Spleen (tissue), 11 donors: ENCODE results near the gene GRIN3B. TPM values are rescaled to one million over a fixed set of nuclear protein-coding genes. Genes with fewer than 3 reads are reported as not detected.
"Not testable (repeated sequence)": the region's sequence is repeated elsewhere in the genome, so short reads cannot be mapped to it uniquely, and the experiment has no call there.

Experiments used
- DNase-seq: peaks from one replicate; pipeline ENCODE4 v3.0.0-alpha.2; 2020
- H3K27ac ChIP-seq, 8 donors: fragments of 200-600 bp; sonication (generic) in 7 of 8; 1 replicate in 4 of 8; 2 replicates in 4 of 8; pipeline versions ENCODE4 v1.5.0 to v1.8.0; 2016 to 2021; ENCODE audit warnings: inconsistent platforms in 4 of 8, mild to moderate bottlenecking in 4 of 8, moderate library complexity in 1 of 8
- H3K27me3 ChIP-seq, 7 donors: fragments of 200-600 bp; sonication (generic) in 6 of 7; replicated peaks in 1 of 7; 1 replicate in 4 of 7; 2 replicates in 3 of 7; pipeline versions ENCODE4 v1.5.0 to v1.8.0; 2016 to 2021; ENCODE audit warnings: inconsistent platforms in 3 of 7, mild to moderate bottlenecking in 1 of 7
- H3K36me3 ChIP-seq, 6 donors: fragments of 200-600 bp; sonication (generic) in 5 of 6; 1 replicate in 4 of 6; 2 replicates in 2 of 6; pipeline versions ENCODE4 v1.5.0 to v1.8.0; 2016 to 2021; ENCODE audit warnings: inconsistent platforms in 2 of 6
- H3K4me1 ChIP-seq, 6 donors: fragments of 200-600 bp; sonication (generic) in 5 of 6; 1 replicate in 3 of 6; 2 replicates in 3 of 6; pipeline versions ENCODE4 v1.5.0 to v1.8.0; 2016 to 2021; ENCODE audit warnings: inconsistent platforms in 3 of 6
- H3K4me3 ChIP-seq, 8 donors: fragments of 200-600 bp; sonication (generic) in 7 of 8; 1 replicate in 4 of 8; 2 replicates in 4 of 8; pipeline versions ENCODE4 v1.5.0 to v1.8.0; 2016 to 2021; ENCODE audit warnings: inconsistent platforms in 4 of 8, mild to moderate bottlenecking in 4 of 8, moderate library complexity in 2 of 8
- H3K9me3 ChIP-seq, 8 donors: fragments of 200-600 bp; sonication (generic) in 7 of 8; 1 replicate in 4 of 8; 2 replicates in 4 of 8; pipeline versions ENCODE4 v1.5.0 to v1.8.0; 2016 to 2021; ENCODE audit warnings: inconsistent platforms in 4 of 8
- POLR2A ChIP-seq, 3 donors: fragments of 450-650 bp; IDR thresholded peaks; one replicate each; pipeline ENCODE4 v1.5.1; 2017; ENCODE audit warnings: antibody characterized with exemption in 3 of 3, mild to moderate bottlenecking in 1 of 3
- POLR2AphosphoS5 ChIP-seq, 3 donors: sonication (generic); formaldehyde crosslinking; IDR thresholded peaks; one replicate each; pipeline ENCODE4 v1.5.1; 2017; ENCODE audit warnings: antibody characterized with exemption in 3 of 3
- WGBS, 5 donors: extraction: QIAGEN DNeasy Blood & Tissue Kit in 3 of 5; methylation state at CpG; one replicate each; pipeline versions ENCODE4 v1.1.5 to v1.1.7; 2013 to 2018; 5-methylcytosine and 5-hydroxymethylcytosine counted together
- intact Hi-C: fragments of 100-400 bp; cut with DNase I; formaldehyde crosslinking; loops from one replicate; pipeline ENCODE4 v1.15.0; 2023; ENCODE audit warnings: low total_unique reads
- polyA plus RNA-seq, 3 donors: library from polyadenylated mRNA; stranded (reverse); fragments of 200-250 nt; gene quantifications; one replicate each; pipeline ENCODE4 v1.2.1, GENCODE V29; 2013
- total RNA-seq, 7 donors: library from RNA; depleted of rRNA in 3 of 7; stranded (reverse); fragments of >200 nt in 3 of 7; fragmentation: NEBNext Ultra II Directional in 4 of 7; extraction: Animal tissue kit (Norgen Biotek cat#: 25700) in 4 of 7; gene quantifications; one replicate each; pipeline versions ENCODE4 v1.1.0 to v1.2.1, GENCODE V29; 2016 to 2021
- TF ChIP-seq, protein P1 (sequence below), 11 experiments: fragments of 200-600 bp in 7 of 11; fragments of 450-650 bp in 4 of 11; sonication (generic) in 4 of 11; IDR thresholded peaks in 8 of 11; conservative IDR thresholded peaks in 3 of 11; 1 replicate in 7 of 11; 2 replicates in 4 of 11; pipeline versions ENCODE4 v1.4.0 to v1.8.0; 2016 to 2021; ENCODE audit warnings: antibody characterized with exemption in 11 of 11, inconsistent platforms in 4 of 11, mild to moderate bottlenecking in 1 of 11
- donor health status: healthy with polysubstance abuse.
- donor health status: DM: no; HTN: no; CAD: no; lungs with moderate emphysema.
- donor health status: DM: no; HTN: no; CAD: no.
- donor health status: Bipolar disorder and iron deficiency.
- donor health status: healthy.
- donor health status: DM: no; HTN: no; CAD: no.
- donor health status: DM: yes; HTN: yes; CAD: no.

GRIN3B gene
- total and polyA plus RNA-seq, 10 donors, result 0.07 to 0.11 TPM; not detected in 8

DNA sequence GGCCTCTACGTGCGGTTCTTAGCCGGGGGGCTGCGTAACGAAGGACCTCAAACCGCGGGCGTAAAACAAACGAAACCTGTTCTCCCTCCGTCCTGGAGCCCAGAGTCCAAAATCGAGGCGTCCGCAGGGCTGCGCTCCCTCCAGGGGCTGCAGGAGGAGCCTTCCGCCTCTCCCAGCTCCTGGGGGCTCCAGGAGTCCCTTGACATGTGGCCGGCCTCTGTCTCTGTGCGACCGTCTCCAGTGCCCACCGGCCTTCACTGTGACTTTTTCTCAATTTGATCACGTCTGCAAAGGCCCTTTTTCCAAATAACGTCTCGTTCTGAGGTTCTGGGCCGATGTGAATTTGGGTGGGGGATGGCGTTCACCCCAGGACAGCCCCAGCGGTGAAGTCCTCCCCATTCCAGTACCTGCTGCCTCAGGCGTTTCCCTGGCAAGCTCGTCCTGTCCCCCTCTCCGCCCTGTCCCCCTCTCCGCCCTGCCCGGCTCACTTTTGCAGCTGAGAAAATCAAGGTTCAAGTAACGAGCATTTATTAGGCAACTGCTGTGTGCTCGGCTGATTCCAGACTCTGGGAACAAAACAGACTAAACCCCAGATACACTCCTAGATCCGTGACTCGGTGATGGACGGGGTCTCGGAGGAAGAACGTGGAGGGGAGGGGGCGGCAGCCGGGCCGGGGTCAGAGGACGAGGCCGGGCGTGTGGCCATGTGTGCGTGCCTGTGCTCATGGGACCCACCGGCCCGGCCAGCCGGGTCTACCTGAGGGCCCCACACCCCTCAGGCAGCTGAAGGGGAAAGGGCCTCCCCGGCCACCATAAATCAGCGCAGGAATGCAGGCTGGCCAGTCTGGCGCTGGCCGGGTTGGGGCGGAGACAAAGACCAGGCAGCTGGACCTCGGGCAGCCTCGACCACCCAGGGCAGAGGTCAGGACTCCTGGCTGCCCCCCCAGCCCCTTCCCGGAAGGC is 44.1 kb upstream of the GRIN3B start:
- Histone ChIP-seq H3K27ac (no peak overlapping the region), H3K9me3 (no peaks in the 10 kb centered on the region), H3K4me3 (no peak overlapping the region), H3K4me1 (peaks cover 8 to 63% (median 32%) of the 10 kb centered on the region in 6 donors), H3K36me3 (peaks cover 0 to 24% (median 0%) of the 10 kb centered on the region in 6 donors), H3K27me3 (no peaks in the 10 kb centered on the region)
- TF ChIP-seq, protein P1, sequence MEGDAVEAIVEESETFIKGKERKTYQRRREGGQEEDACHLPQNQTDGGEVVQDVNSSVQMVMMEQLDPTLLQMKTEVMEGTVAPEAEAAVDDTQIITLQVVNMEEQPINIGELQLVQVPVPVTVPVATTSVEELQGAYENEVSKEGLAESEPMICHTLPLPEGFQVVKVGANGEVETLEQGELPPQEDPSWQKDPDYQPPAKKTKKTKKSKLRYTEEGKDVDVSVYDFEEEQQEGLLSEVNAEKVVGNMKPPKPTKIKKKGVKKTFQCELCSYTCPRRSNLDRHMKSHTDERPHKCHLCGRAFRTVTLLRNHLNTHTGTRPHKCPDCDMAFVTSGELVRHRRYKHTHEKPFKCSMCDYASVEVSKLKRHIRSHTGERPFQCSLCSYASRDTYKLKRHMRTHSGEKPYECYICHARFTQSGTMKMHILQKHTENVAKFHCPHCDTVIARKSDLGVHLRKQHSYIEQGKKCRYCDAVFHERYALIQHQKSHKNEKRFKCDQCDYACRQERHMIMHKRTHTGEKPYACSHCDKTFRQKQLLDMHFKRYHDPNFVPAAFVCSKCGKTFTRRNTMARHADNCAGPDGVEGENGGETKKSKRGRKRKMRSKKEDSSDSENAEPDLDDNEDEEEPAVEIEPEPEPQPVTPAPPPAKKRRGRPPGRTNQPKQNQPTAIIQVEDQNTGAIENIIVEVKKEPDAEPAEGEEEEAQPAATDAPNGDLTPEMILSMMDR (IDR thresholded peaks at IDR 0.05 in 8 of 11, conservative IDR thresholded peaks at IDR 0.05 in 3 of 11), result no peak
- no peak for TF ChIP-seq POLR2A (IDR thresholded peaks at IDR 0.05)
- peak in 1 of 3 donors; percentile 3 for TF ChIP-seq POLR2AphosphoS5 (IDR thresholded peaks at IDR 0.05)
- DNase-seq, result no peak
- WGBS, 5 donors, result 89 to 95% (median 92%) methylated on average over 42 to 55 of the region's 55 CpGs
- intact Hi-C loops, result no loop called here

- TF ChIP-seq, protein P1 (IDR thresholded peaks at IDR 0.05 in 8 of 11, conservative IDR thresholded peaks at IDR 0.05 in 3 of 11), result no peak
- no peak for TF ChIP-seq POLR2AphosphoS5 (IDR thresholded peaks at IDR 0.05)
- TF ChIP-seq POLR2A (IDR thresholded peaks at IDR 0.05), result no peak
- H3K4me3 ChIP-seq, result no peak overlapping the region
- no peaks in the 10 kb centered on the region for H3K9me3 ChIP-seq
- WGBS, 5 donors, result 73 to 82% (median 77%) methylated on average over 15 to 27 of the region's 27 CpGs
- peaks cover 0 to 32% (median 0%) of the 10 kb centered on the region in 6 donors for H3K36me3 ChIP-seq
- no peak overlapping the region for H3K27ac ChIP-seq
- intact Hi-C loops, result no loop called here
- no peak for DNase-seq
- H3K27me3 ChIP-seq, result no peaks in the 10 kb centered on the region
- peaks cover 8 to 55% (median 29%) of the 10 kb centered on the region in 6 donors for H3K4me1 ChIP-seq
Observed at GRCh38 chr19:956766-957440, 43.3 kb upstream of the GRIN3B start.

DNA sequence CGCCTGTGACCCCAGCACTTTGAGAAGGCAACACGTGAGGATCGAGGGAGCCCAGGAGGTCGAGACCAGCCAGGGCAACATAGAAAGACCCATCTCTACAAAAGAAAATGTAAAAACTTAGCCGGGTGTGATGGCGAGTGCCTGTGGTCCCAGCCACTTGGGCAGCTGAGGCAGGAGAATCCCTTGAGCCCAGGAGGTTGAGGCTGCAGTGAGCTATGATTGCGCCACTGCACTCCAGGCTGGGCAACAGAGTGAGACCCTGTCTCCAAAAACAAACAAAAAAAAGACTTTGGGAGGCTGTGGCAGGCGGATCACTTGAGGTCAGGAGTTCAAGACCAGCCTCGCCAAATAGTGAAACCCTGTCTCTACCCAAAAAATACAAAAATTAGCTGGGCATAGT is 42.6 kb upstream of the GRIN3B start:
- H3K4me1 ChIP-seq, result peaks cover 7 to 48% (median 24%) of the 10 kb centered on the region in 6 donors
- intact Hi-C loops, H3K27me3 ChIP-seq, DNase-seq, H3K9me3 ChIP-seq, H3K27ac ChIP-seq, H3K4me3 ChIP-seq: not testable (repeated sequence)
- WGBS, 5 donors, result 79 to 94% (median 93%) methylated on average over 9 of the region's 9 CpGs
- peaks cover 0 to 38% (median 0%) of the 10 kb centered on the region in 6 donors for H3K36me3 ChIP-seq

DNA sequence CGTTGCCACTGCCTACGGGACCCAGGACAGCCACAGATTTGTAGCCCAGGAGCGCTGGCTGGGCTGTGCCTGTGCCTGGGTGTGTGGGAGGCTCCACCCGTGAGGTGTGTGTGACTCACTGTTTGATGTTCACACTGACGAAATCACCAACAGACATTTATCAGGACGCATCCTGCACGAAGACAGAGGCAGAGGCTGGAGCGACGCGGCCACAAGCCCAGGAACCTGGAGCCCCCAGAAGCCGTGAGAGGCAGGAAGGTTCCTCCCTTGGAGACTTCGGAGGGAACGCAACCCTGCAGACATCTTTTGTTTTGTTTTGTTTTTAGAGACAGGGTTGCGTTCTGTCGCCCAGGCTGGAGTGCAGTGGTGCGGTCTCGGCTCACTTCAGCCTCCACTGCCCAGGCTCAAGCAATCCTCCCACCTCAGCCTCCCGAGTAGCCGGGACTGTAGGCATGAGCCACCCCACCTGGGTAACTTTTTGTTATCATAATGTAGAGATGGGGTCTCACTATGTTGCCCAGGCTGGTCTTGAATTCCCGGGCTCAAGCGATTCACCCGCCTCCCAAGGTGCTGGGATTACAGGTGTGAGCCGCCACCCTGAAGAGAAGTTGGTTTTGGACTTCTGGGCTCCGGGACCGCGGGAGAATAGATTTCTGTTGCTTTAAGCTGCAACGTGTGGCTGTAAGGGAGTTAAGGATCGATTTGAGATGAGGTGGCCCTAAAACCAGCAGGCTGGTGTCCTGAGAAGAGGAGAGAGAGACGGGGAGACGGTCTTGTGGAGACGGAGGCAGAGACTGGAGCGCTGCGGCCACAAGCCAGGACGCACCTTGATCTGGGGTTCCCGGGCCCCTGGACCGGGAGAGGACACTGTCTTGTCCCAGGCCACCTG is 41.0 kb upstream of the GRIN3B start:
- Histone ChIP-seq H3K4me1 (peaks cover 0 to 32% (median 8%) of the 10 kb centered on the region in 6 donors), H3K36me3 (peaks cover 0 to 54% (median 6%) of the 10 kb centered on the region in 6 donors), H3K27me3 (no peaks in the 10 kb centered on the region), H3K4me3 (no peak overlapping the region), H3K27ac (no peak overlapping the region), H3K9me3 (no peaks in the 10 kb centered on the region)
- intact Hi-C loops, result no loop called here
- DNase-seq, result no peak
- TF ChIP-seq, protein P1 (IDR thresholded peaks at IDR 0.05 in 8 of 11, conservative IDR thresholded peaks at IDR 0.05 in 3 of 11), result no peak
- TF ChIP-seq POLR2AphosphoS5 (IDR thresholded peaks at IDR 0.05), result peak in 1 of 3 donors; percentile 17
- 85 to 90% (median 87%) methylated on average over 32 to 36 of the region's 36 CpGs for WGBS, 5 donors
